ENCODE measurements around the gene DIP2C. TPM values are rescaled to one million over a fixed set of nuclear protein-coding genes. Genes with fewer than 3 reads are reported as not detected.

DIP2C gene
- total and polyA plus RNA-seq, 7 experiments from 2014 or later = 1.1 to 8.7 (median 4.5) TPM

- peak overlapping the region in 2 of 9 donors; percentile 48 to 62 for H3K27ac Mint-ChIP-seq
- POLR2A ChIA-PET = no interaction called here
These were observed 80.2 kb downstream of the DIP2C start for GRCh38 chr10:609262-609658.

GRCh38 chr10:608331-609261 is 80.9 kb downstream of the DIP2C start:
- Mint-ChIP-seq H3K36me3 (no peaks in the 10 kb centered on the region), H3K27me3 (peaks cover 0 to 4% (median 0%) of the 10 kb centered on the region in 5 donors), H3K27ac (peak overlapping the region in 3 of 9 donors; percentile 43 to 62 (median 48)), H3K4me1 (peaks cover 0 to 4% (median 0%) of the 10 kb centered on the region in 7 donors), H3K4me3 (peak overlapping the region in 1 of 10 donors; percentile 29), H3K9me3 (no peaks in the 10 kb centered on the region)
- intact Hi-C loops (cut with micrococcal nuclease) = no loop called here
- Histone ChIP-seq H3K9me3 (ENCODE audit: control insufficient read depth in 2 of 3, low read length in 3 of 3) (no peaks in the 10 kb centered on the region), H3K27me3 (ENCODE audit: control insufficient read depth in 2 of 2, insufficient read depth in 2 of 2, low read length in 2 of 2) (no peaks in the 10 kb centered on the region), H3K27ac (ENCODE audit: low read depth, low read length) (no peak overlapping the region), H3K36me3 (ENCODE audit: control insufficient read depth in 2 of 3, insufficient read depth in 3 of 3, low read length in 3 of 3) (no peaks in the 10 kb centered on the region), H3K4me3 (ENCODE audit: low read length) (no peak overlapping the region), H3K4me1 (ENCODE audit: control insufficient read depth in 2 of 2, insufficient read depth in 2 of 2, low read length in 2 of 2) (no peaks in the 10 kb centered on the region)
- DNase-seq (no peak), ATAC-seq (no peak)
- CTCF ChIA-PET = no interaction called here
- POLR2A ChIA-PET = no interaction called here

More at GRCh38 chr10:609262-609658, 80.2 kb downstream of the DIP2C start:
- Mint-ChIP-seq H3K27me3 (no peaks in the 10 kb centered on the region), H3K9me3 (no peaks in the 10 kb centered on the region), H3K36me3 (no peaks in the 10 kb centered on the region), H3K4me3 (no peak overlapping the region), H3K4me1 (peaks cover 0 to 4% (median 0%) of the 10 kb centered on the region in 7 donors)
- DNase-seq (no peak), ATAC-seq (no peak)
- Histone ChIP-seq H3K4me1 (ENCODE audit: control insufficient read depth in 2 of 2, insufficient read depth in 2 of 2, low read length in 2 of 2) (no peaks in the 10 kb centered on the region), H3K36me3 (ENCODE audit: control insufficient read depth in 2 of 3, insufficient read depth in 3 of 3, low read length in 3 of 3) (no peaks in the 10 kb centered on the region), H3K4me3 (ENCODE audit: low read length) (no peak overlapping the region), H3K27me3 (ENCODE audit: control insufficient read depth in 2 of 2, insufficient read depth in 2 of 2, low read length in 2 of 2) (no peaks in the 10 kb centered on the region), H3K9me3 (ENCODE audit: control insufficient read depth in 2 of 3, low read length in 3 of 3) (no peaks in the 10 kb centered on the region), H3K27ac (ENCODE audit: low read depth, low read length) (no peak overlapping the region)
- CTCF ChIA-PET = no interaction called here
- intact Hi-C loops (cut with micrococcal nuclease) = no loop called here

GRCh38 chr10:607545-608185 is 81.8 kb downstream of the DIP2C start:
- Histone ChIP-seq H3K4me1 (ENCODE audit: control insufficient read depth in 2 of 2, insufficient read depth in 2 of 2, low read length in 2 of 2) (no peaks in the 10 kb centered on the region), H3K27me3 (ENCODE audit: control insufficient read depth in 2 of 2, insufficient read depth in 2 of 2, low read length in 2 of 2) (no peaks in the 10 kb centered on the region), H3K4me3 (ENCODE audit: low read length) (no peak overlapping the region), H3K27ac (ENCODE audit: low read depth, low read length) (no peak overlapping the region), H3K36me3 (ENCODE audit: control insufficient read depth in 2 of 3, insufficient read depth in 3 of 3, low read length in 3 of 3) (no peaks in the 10 kb centered on the region), H3K9me3 (ENCODE audit: control insufficient read depth in 2 of 3, low read length in 3 of 3) (no peaks in the 10 kb centered on the region)
- Mint-ChIP-seq H3K9me3 (no peaks in the 10 kb centered on the region), H3K27ac (no peak overlapping the region), H3K36me3 (no peaks in the 10 kb centered on the region), H3K4me3 (no peak overlapping the region), H3K27me3 (peaks cover 0 to 4% (median 0%) of the 10 kb centered on the region in 5 donors), H3K4me1 (peaks cover 0 to 4% (median 0%) of the 10 kb centered on the region in 7 donors)
- ChIA-PET CTCF (no interaction called here), POLR2A (no interaction called here)
- intact Hi-C loops (cut with micrococcal nuclease) = no loop called here
- DNase-seq (no peak), ATAC-seq (no peak)

- intact Hi-C loops (cut with micrococcal nuclease) = no loop called here
- H3K36me3 ChIP-seq (ENCODE audit: control insufficient read depth in 2 of 3, insufficient read depth in 3 of 3, low read length in 3 of 3) = no peaks in the 10 kb centered on the region
- no peaks in the 10 kb centered on the region for H3K9me3 ChIP-seq (ENCODE audit: control insufficient read depth in 2 of 3, low read length in 3 of 3)
- Mint-ChIP-seq H3K36me3 (no peaks in the 10 kb centered on the region), H3K4me3 (no peak overlapping the region), H3K27ac (no peak overlapping the region), H3K9me3 (no peaks in the 10 kb centered on the region), H3K27me3 (peaks cover 0 to 4% (median 0%) of the 10 kb centered on the region in 5 donors), H3K4me1 (peaks cover 0 to 4% (median 0%) of the 10 kb centered on the region in 7 donors)
- no peaks in the 10 kb centered on the region for H3K4me1 ChIP-seq (ENCODE audit: control insufficient read depth in 2 of 2, insufficient read depth in 2 of 2, low read length in 2 of 2)
- POLR2A ChIA-PET = no interaction called here
- no peak overlapping the region for H3K27ac ChIP-seq (ENCODE audit: low read depth, low read length)
- DNase-seq (no peak), ATAC-seq (no peak)
- H3K27me3 ChIP-seq (ENCODE audit: control insufficient read depth in 2 of 2, insufficient read depth in 2 of 2, low read length in 2 of 2) = no peaks in the 10 kb centered on the region
- no peak overlapping the region for H3K4me3 ChIP-seq (ENCODE audit: low read length)
- CTCF ChIA-PET = no interaction called here
These were observed 82.5 kb downstream of the DIP2C start for GRCh38 chr10:606762-607544.

GRCh38 chr10:605632-606325 is 83.7 kb downstream of the DIP2C start:
- Mint-ChIP-seq H3K4me3 (no peak overlapping the region), H3K9me3 (no peaks in the 10 kb centered on the region), H3K36me3 (no peaks in the 10 kb centered on the region), H3K4me1 (peaks cover 0 to 4% (median 0%) of the 10 kb centered on the region in 7 donors), H3K27ac (no peak overlapping the region), H3K27me3 (peaks cover 0 to 4% (median 0%) of the 10 kb centered on the region in 5 donors)
- H3K27ac ChIP-seq (ENCODE audit: low read depth, low read length) = no peak overlapping the region
- no peak overlapping the region for H3K4me3 ChIP-seq (ENCODE audit: low read length)
- no peak for ATAC-seq
- no peaks in the 10 kb centered on the region for H3K9me3 ChIP-seq (ENCODE audit: control insufficient read depth in 2 of 3, low read length in 3 of 3)
- POLR2A ChIA-PET = no interaction called here
- CTCF ChIA-PET = no interaction called here
- no peaks in the 10 kb centered on the region for H3K4me1 ChIP-seq (ENCODE audit: control insufficient read depth in 2 of 2, insufficient read depth in 2 of 2, low read length in 2 of 2)
- intact Hi-C loops (cut with micrococcal nuclease) = no loop called here
- no peaks in the 10 kb centered on the region for H3K36me3 ChIP-seq (ENCODE audit: control insufficient read depth in 2 of 3, insufficient read depth in 3 of 3, low read length in 3 of 3)
- DNase-seq = no peak
- H3K27me3 ChIP-seq (ENCODE audit: control insufficient read depth in 2 of 2, insufficient read depth in 2 of 2, low read length in 2 of 2) = no peaks in the 10 kb centered on the region
